Suprapubic skin (tissue), 4 donors: ENCODE data around the gene LDHD. TPM values are rescaled to one million over a fixed set of nuclear protein-coding genes. Genes with fewer than 3 reads are reported as not detected.

Experiments used
- DNase-seq, 2 donors: peaks; one replicate each; pipeline ENCODE4 v3.0.0-alpha.2; 2019; ENCODE audit warnings: low spot score in 2 of 2
- H3K27ac ChIP-seq: fragments of 200-600 bp; sonication (generic); one replicate; pipeline ENCODE4 v1.5.1; 2019
- H3K27me3 ChIP-seq: fragments of 200-600 bp; sonication (generic); one replicate; pipeline ENCODE4 v1.5.1; 2019
- H3K36me3 ChIP-seq: fragments of 200-600 bp; sonication (generic); one replicate; pipeline ENCODE4 v1.5.1; 2019
- H3K4me1 ChIP-seq: fragments of 200-600 bp; sonication (generic); one replicate; pipeline ENCODE4 v1.5.1; 2019
- H3K4me3 ChIP-seq: fragments of 200-600 bp; sonication (generic); one replicate; pipeline ENCODE4 v1.5.1; 2019; ENCODE audit warnings: mild to moderate bottlenecking
- H3K9me3 ChIP-seq: fragments of 200-600 bp; sonication (generic); one replicate; pipeline ENCODE4 v1.5.1; 2019
- CTCF ChIP-seq, 2 donors: fragments of 200-600 bp in 1 of 2; fragments of 450-650 bp in 1 of 2; sonication (generic) in 1 of 2; IDR thresholded peaks; one replicate each; pipeline ENCODE4 v1.5.1; 2016 to 2019; ENCODE audit warnings: antibody characterized with exemption in 2 of 2, mild to moderate bottlenecking in 1 of 2, moderate library complexity in 1 of 2
- EP300 ChIP-seq: sonication (generic); formaldehyde crosslinking; IDR thresholded peaks from one replicate; pipeline ENCODE4 v1.6.1; 2017; ENCODE audit warnings: antibody characterized with exemption
- POLR2A ChIP-seq, 2 donors: fragments of 450-650 bp; IDR thresholded peaks; one replicate each; pipeline ENCODE4 v1.6.1; 2017; ENCODE audit warnings: antibody characterized with exemption in 2 of 2, mild to moderate bottlenecking in 2 of 2, moderate library complexity in 2 of 2
- POLR2AphosphoS5 ChIP-seq, 3 donors: sonication (generic); formaldehyde crosslinking; IDR thresholded peaks; one replicate each; pipeline ENCODE4 v1.6.1; 2017; ENCODE audit warnings: antibody characterized with exemption in 3 of 3
- WGBS: methylation state at CpG from one replicate; pipeline ENCODE4 v1.1.5; 2018; 5-methylcytosine and 5-hydroxymethylcytosine counted together
- total RNA-seq, 4 donors: library from RNA; depleted of rRNA; stranded (reverse); fragments of >200 nt; gene quantifications; one replicate each; pipeline ENCODE4 v1.1.0, GENCODE V29; 2016

LDHD gene
- total RNA-seq, 4 donors from 2014 or later: 10.7 to 19.2 (median 14.0) TPM

- Histone ChIP-seq H3K27ac (no peak overlapping the region), H3K27me3 (no peaks in the 10 kb centered on the region), H3K4me3 (no peak overlapping the region), H3K9me3 (no peaks in the 10 kb centered on the region), H3K4me1 (peaks cover 40% of the 10 kb centered on the region), H3K36me3 (no peaks in the 10 kb centered on the region)
- WGBS: 80% methylated on average over 1 of the region's 1 CpG
- DNase-seq: no peak
- TF ChIP-seq EP300 (no peak), POLR2A (IDR thresholded peaks at IDR 0.05) (no peak), CTCF (IDR thresholded peaks at IDR 0.05) (no peak), POLR2AphosphoS5 (IDR thresholded peaks at IDR 0.05) (no peak)
Observed at GRCh38 chr16:75086281-75086680, 30.3 kb downstream of the LDHD start.

- peaks cover 45% of the 10 kb centered on the region for H3K4me1 ChIP-seq
- no peaks in the 10 kb centered on the region for H3K9me3 ChIP-seq
- TF ChIP-seq POLR2A (IDR thresholded peaks at IDR 0.05) (no peak), CTCF (IDR thresholded peaks at IDR 0.05) (no peak), POLR2AphosphoS5 (IDR thresholded peaks at IDR 0.05) (no peak), EP300 (no peak)
- H3K27ac ChIP-seq: no peak overlapping the region
- H3K4me3 ChIP-seq: no peak overlapping the region
- H3K27me3 ChIP-seq: no peaks in the 10 kb centered on the region
- 70% methylated on average over 4 of the region's 4 CpGs for WGBS
- DNase-seq: no peak
- no peaks in the 10 kb centered on the region for H3K36me3 ChIP-seq
Observed at GRCh38 chr16:75085556-75085955, 31.0 kb downstream of the LDHD start.

- no peaks in the 10 kb centered on the region for H3K36me3 ChIP-seq
- H3K27me3 ChIP-seq: no peaks in the 10 kb centered on the region
- no peak for DNase-seq
- peaks cover 45% of the 10 kb centered on the region for H3K4me1 ChIP-seq
- no peak overlapping the region for H3K27ac ChIP-seq
- 79% methylated on average over 5 of the region's 5 CpGs for whole genome bisulfite sequencing
- no peaks in the 10 kb centered on the region for H3K9me3 ChIP-seq
- TF ChIP-seq POLR2A (IDR thresholded peaks at IDR 0.05) (no peak), CTCF (IDR thresholded peaks at IDR 0.05) (no peak), EP300 (no peak), POLR2AphosphoS5 (IDR thresholded peaks at IDR 0.05) (no peak)
- H3K4me3 ChIP-seq: no peak overlapping the region
Observed at GRCh38 chr16:75083813-75084212, 32.8 kb downstream of the LDHD start.

GRCh38 chr16:75081179-75081859 lies 35.3 kb downstream of the LDHD start:
- no peak for DNase-seq
- Histone ChIP-seq H3K4me1 (peaks cover 20% of the 10 kb centered on the region), H3K4me3 (no peak overlapping the region), H3K27me3 (no peaks in the 10 kb centered on the region), H3K36me3 (no peaks in the 10 kb centered on the region), H3K9me3 (no peaks in the 10 kb centered on the region), H3K27ac (no peak overlapping the region)
- TF ChIP-seq CTCF (IDR thresholded peaks at IDR 0.05) (no peak), POLR2AphosphoS5 (IDR thresholded peaks at IDR 0.05) (no peak), EP300 (no peak), POLR2A (IDR thresholded peaks at IDR 0.05) (no peak)
- 76% methylated on average over 6 of the region's 6 CpGs for WGBS

GRCh38 chr16:75080205-75081029 lies 36.2 kb downstream of the LDHD start:
- Histone ChIP-seq H3K9me3 (no peaks in the 10 kb centered on the region), H3K27me3 (no peaks in the 10 kb centered on the region), H3K4me3 (no peak overlapping the region), H3K36me3 (no peaks in the 10 kb centered on the region), H3K27ac (no peak overlapping the region), H3K4me1 (peaks cover 24% of the 10 kb centered on the region)
- TF ChIP-seq POLR2A (IDR thresholded peaks at IDR 0.05) (no peak), EP300 (no peak)
- DNase-seq: no peak
- 89% methylated on average over 8 of the region's 8 CpGs for WGBS
